ENCODE results near the gene ABR. TPM values are rescaled to one million over a fixed set of nuclear protein-coding genes. Genes with fewer than 3 reads are reported as not detected.

ABR gene
- total RNA-seq, 1 experiment from 2014 or later: 35.4 TPM

DNA sequence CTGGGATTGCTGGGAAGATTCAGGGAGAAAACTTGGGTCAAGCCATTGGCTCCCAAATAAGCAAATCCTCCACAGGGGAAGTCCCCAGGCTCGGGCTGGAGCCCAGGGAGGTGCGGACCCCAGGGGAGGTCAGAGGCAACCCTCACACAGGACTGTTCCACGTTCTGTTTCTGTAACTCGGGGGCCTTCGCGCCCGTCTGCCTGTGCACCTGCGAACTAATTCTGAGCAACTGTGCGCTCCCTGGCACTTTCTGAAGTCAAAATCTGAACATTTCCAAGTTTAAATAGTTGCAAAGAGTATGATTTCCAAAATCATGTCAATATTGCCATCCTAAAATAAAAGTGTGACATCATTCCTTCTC is 166.1 kb downstream of the ABR start:
- ATAC-seq (no peak), DNase-seq (no peak)
- no peak overlapping the region for H2AFZ ChIP-seq (ENCODE audit: low read length)
- no peak overlapping the region for H3K4me2 ChIP-seq (ENCODE audit: low read length)
- H3K9ac ChIP-seq (ENCODE audit: low read length): no peak overlapping the region
- POLR2A ChIA-PET (ENCODE audit: unreplicated experiment): no interaction called here
- no peaks in the 10 kb centered on the region for H3K9me3 ChIP-seq (ENCODE audit: low read length)
- no peak overlapping the region for H3K4me3 ChIP-seq (ENCODE audit: low read length)
- intact Hi-C loops (cut with micrococcal nuclease): no loop called here
- BruUV-seq (replicated peaks): no TSS peak
- CTCF ChIA-PET: no interaction called here
- no peaks in the 10 kb centered on the region for H3K27me3 ChIP-seq (ENCODE audit: low read length)
- no peaks in the 10 kb centered on the region for H3F3A ChIP-seq (ENCODE audit: low read length, unreplicated experiment)
- H3K9me2 ChIP-seq (replicated peaks; ENCODE audit: low read length): no peaks in the 10 kb centered on the region
- TF ChIP-seq EZH2phosphoT487 (IDR thresholded peaks at IDR 0.05; ENCODE audit: borderline replicate concordance, low read length) (no peak), EZH2 (IDR thresholded peaks at IDR 0.05; ENCODE audit: low read length, unreplicated experiment) (no peak)
- TF ChIP-seq, protein P1, sequence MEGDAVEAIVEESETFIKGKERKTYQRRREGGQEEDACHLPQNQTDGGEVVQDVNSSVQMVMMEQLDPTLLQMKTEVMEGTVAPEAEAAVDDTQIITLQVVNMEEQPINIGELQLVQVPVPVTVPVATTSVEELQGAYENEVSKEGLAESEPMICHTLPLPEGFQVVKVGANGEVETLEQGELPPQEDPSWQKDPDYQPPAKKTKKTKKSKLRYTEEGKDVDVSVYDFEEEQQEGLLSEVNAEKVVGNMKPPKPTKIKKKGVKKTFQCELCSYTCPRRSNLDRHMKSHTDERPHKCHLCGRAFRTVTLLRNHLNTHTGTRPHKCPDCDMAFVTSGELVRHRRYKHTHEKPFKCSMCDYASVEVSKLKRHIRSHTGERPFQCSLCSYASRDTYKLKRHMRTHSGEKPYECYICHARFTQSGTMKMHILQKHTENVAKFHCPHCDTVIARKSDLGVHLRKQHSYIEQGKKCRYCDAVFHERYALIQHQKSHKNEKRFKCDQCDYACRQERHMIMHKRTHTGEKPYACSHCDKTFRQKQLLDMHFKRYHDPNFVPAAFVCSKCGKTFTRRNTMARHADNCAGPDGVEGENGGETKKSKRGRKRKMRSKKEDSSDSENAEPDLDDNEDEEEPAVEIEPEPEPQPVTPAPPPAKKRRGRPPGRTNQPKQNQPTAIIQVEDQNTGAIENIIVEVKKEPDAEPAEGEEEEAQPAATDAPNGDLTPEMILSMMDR (conservative IDR thresholded peaks at IDR 0.05; ENCODE audit: low read depth, low read length): no peak
- H3K36me3 ChIP-seq (ENCODE audit: low read depth, low read length): no peaks in the 10 kb centered on the region
- H3K79me2 ChIP-seq (ENCODE audit: low read length): no peaks in the 10 kb centered on the region
- H4K20me1 ChIP-seq (ENCODE audit: low read length): no peaks in the 10 kb centered on the region
- no peaks in the 10 kb centered on the region for H3K4me1 ChIP-seq (ENCODE audit: insufficient read depth, low read length)
- H3K27ac ChIP-seq (ENCODE audit: low read length): no peak overlapping the region

DNA sequence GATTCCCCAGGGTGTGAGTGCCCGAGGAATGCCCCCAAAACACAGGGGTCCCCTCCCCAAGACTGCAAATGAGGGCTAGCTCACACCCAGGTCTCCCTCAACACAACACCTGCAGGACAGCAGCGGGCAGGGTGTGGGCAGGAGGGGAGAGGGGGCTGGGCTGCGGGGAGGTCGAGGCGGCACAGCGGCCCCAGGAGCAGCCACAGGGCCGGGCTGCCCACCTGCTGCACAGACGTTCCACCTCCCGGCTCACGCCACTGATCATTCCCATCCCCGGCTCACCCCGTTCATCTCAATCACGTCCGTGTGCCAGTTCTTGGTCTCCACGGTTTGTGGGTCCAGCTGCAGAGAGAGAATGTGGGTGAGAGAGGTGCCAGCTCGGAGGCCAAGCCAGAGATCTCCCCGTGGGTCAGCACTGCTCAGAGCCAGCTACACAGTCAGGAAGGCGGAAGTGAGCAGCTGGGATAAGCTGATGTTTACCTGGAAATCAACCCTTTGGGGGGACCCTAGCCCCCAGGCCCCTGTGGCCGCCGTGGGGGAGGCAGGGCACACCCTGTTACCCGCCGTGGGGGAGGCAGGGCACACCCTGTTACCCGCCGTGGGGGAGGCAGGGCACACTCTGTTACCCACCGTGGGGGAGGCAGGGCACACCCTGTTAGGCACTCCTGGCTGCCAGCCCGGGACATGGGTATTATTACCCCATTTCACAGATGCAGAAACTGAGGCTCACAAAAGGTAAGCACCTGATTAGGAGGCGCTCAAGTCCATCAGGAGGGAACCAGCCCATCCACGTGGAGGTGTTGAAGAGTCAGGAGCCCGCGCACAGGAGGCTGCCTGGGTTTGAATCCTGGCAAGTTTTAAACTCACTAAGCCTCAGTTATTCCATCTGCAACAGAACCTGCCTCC is 166.7 kb downstream of the ABR start:
- no peak overlapping the region for H3K27ac ChIP-seq (ENCODE audit: low read length)
- no peaks in the 10 kb centered on the region for H3K27me3 ChIP-seq (ENCODE audit: low read length)
- no peaks in the 10 kb centered on the region for H4K20me1 ChIP-seq (ENCODE audit: low read length)
- BruUV-seq (replicated peaks): no TSS peak
- H2AFZ ChIP-seq (ENCODE audit: low read length): no peak overlapping the region
- DNase-seq: no peak
- no peaks in the 10 kb centered on the region for H3F3A ChIP-seq (ENCODE audit: low read length, unreplicated experiment)
- H3K4me2 ChIP-seq (ENCODE audit: low read length): no peak overlapping the region
- no peak overlapping the region for H3K9ac ChIP-seq (ENCODE audit: low read length)
- no peak overlapping the region for H3K4me3 ChIP-seq (ENCODE audit: low read length)
- ChIA-PET POLR2A (ENCODE audit: unreplicated experiment) (no interaction called here), CTCF (no interaction called here)
- no peak for TF ChIP-seq EZH2phosphoT487 (IDR thresholded peaks at IDR 0.05; ENCODE audit: borderline replicate concordance, low read length)
- TF ChIP-seq EZH2 (IDR thresholded peaks at IDR 0.05; ENCODE audit: low read length, unreplicated experiment): no peak
- TF ChIP-seq, protein P1 (conservative IDR thresholded peaks at IDR 0.05; ENCODE audit: low read depth, low read length): no peak
- no peak for ATAC-seq
- no peaks in the 10 kb centered on the region for H3K79me2 ChIP-seq (ENCODE audit: low read length)
- no peaks in the 10 kb centered on the region for H3K36me3 ChIP-seq (ENCODE audit: low read depth, low read length)
- no peaks in the 10 kb centered on the region for H3K4me1 ChIP-seq (ENCODE audit: insufficient read depth, low read length)
- intact Hi-C loops (cut with micrococcal nuclease): no loop called here
- no peaks in the 10 kb centered on the region for H3K9me2 ChIP-seq (replicated peaks; ENCODE audit: low read length)
- no peaks in the 10 kb centered on the region for H3K9me3 ChIP-seq (ENCODE audit: low read length)
